22Rv1 (cell line): ENCODE results near the gene DENND1A.

Source experiments
- ZFX ChIP-seq: fragments of 450-650 bp; IDR thresholded peaks from 2 replicates; pipeline ENCODE4 v1.6.1; 2017; ENCODE audit warnings: antibody characterized with exemption, borderline replicate concordance
- TF ChIP-seq, protein P1 (sequence below): fragments of 450-650 bp; IDR thresholded peaks from 2 replicates; pipeline ENCODE4 v1.5.1; 2017; ENCODE audit warnings: mild to moderate bottlenecking

DNA sequence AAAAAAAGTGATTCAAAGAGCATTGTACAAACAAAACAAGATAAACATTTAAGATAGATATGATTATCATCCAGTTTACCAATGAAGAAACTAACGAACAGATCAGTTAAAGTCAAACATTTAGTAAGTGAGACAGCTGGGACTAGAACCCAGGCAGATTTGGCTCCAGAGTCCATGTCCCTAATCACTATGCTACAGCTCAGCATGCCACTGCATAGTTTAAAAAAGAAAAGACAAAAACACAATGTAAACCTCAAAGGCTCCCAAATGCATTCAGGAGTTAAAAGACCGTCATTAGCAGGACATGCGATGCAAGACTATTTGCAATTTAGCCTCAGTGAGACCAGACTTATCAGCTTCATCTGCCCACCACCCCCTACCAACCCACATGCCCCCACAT lies 36.8 kb downstream of the DENND1A start:
- TF ChIP-seq, protein P1, sequence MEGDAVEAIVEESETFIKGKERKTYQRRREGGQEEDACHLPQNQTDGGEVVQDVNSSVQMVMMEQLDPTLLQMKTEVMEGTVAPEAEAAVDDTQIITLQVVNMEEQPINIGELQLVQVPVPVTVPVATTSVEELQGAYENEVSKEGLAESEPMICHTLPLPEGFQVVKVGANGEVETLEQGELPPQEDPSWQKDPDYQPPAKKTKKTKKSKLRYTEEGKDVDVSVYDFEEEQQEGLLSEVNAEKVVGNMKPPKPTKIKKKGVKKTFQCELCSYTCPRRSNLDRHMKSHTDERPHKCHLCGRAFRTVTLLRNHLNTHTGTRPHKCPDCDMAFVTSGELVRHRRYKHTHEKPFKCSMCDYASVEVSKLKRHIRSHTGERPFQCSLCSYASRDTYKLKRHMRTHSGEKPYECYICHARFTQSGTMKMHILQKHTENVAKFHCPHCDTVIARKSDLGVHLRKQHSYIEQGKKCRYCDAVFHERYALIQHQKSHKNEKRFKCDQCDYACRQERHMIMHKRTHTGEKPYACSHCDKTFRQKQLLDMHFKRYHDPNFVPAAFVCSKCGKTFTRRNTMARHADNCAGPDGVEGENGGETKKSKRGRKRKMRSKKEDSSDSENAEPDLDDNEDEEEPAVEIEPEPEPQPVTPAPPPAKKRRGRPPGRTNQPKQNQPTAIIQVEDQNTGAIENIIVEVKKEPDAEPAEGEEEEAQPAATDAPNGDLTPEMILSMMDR: no peak
- TF ChIP-seq ZFX: no peak
